Measurements from ENCODE around the gene DZIP1. TPM values are rescaled to one million over a fixed set of nuclear protein-coding genes. Genes with fewer than 3 reads are reported as not detected.
A peak's percentile ranks its signal among the peaks of the same experiment; 100 is the strongest.
"Not testable (repeated sequence)": the region's sequence is repeated elsewhere in the genome, so short reads cannot be mapped to it uniquely, and the experiment has no call there.

The DZIP1 gene
- polyA plus RNA-seq (ENCODE audit: insufficient read length) = 91.6 TPM
- long read RNA-seq, donor 1, partial matches to known transcripts = 54 of 56 reads
- long read RNA-seq, donor 1, other reads (novel, unspliced or antisense) = 0 of 56 reads
- long read RNA-seq, donor 2, partial matches to known transcripts = 17 of 19 reads
- long read RNA-seq, donor 2, other reads (novel, unspliced or antisense) = 0 of 19 reads
- long read RNA-seq, donor 3, partial matches to known transcripts = 17 of 20 reads
- long read RNA-seq, donor 3, other reads (novel, unspliced or antisense) = 0 of 20 reads
- long read RNA-seq, donor 4, partial matches to known transcripts = 0 of 1 reads
- long read RNA-seq, donor 4, other reads (novel, unspliced or antisense) = 0 of 1 reads
- long read RNA-seq, donor 5, partial matches to known transcripts = 34 of 37 reads
- long read RNA-seq, donor 5, other reads (novel, unspliced or antisense) = 0 of 37 reads
- long read RNA-seq, donor 6, partial matches to known transcripts = 6 of 8 reads
- long read RNA-seq, donor 6, other reads (novel, unspliced or antisense) = 0 of 8 reads
- long read RNA-seq, donor 7, partial matches to known transcripts = 12 of 23 reads
- long read RNA-seq, donor 7, other reads (novel, unspliced or antisense) = 8 of 23 reads
- long read RNA-seq, donor 8, partial matches to known transcripts = 0 of 1 reads
- long read RNA-seq, donor 8, other reads (novel, unspliced or antisense) = 0 of 1 reads

- DNase-seq = peak; percentile 88
Observed at GRCh38 chr13:95644601-95645052, at the start of gene DZIP1. TSS of gene DZIP1 (minus strand) at chr13:95644706. CDS start at chr13:95642029, 2,677 bp downstream.

GRCh38 chr13:95690986-95691385, 46.5 kb upstream of the DZIP1 start:
- not testable (repeated sequence) for DNase-seq

- DNase-seq = no peak
Observed at GRCh38 chr13:95689582-95689926, 45.0 kb upstream of the DZIP1 start.

- not testable (repeated sequence) for DNase-seq
Observed at GRCh38 chr13:95684960-95685359, 40.5 kb upstream of the DZIP1 start.

- DNase-seq = no peak
Observed at GRCh38 chr13:95684418-95684817, 39.9 kb upstream of the DZIP1 start.

- DNase-seq = no peak
Observed at GRCh38 chr13:95679722-95680121, 35.2 kb upstream of the DZIP1 start.

GRCh38 chr13:95678967-95679366, 34.5 kb upstream of the DZIP1 start:
- DNase-seq = no peak

- peak; percentile 22 for DNase-seq
Observed at GRCh38 chr13:95677564-95678266, 33.2 kb upstream of the DZIP1 start.

- DNase-seq = peak; percentile 98
Observed at GRCh38 chr13:95676762-95677563, 32.5 kb upstream of the DZIP1 start, which contains the start of gene DNAJC3. TSS of gene DNAJC3 (plus strand) at chr13:95677139. CDS start at chr13:95677256, 117 bp downstream.

GRCh38 chr13:95676105-95676761, 31.7 kb upstream of the DZIP1 start:
- peak; percentile 58 for DNase-seq

GRCh38 chr13:95671597-95671996, 27.1 kb upstream of the DZIP1 start:
- DNase-seq = no peak

GRCh38 chr13:95667235-95667634, 22.7 kb upstream of the DZIP1 start:
- DNase-seq = not testable (repeated sequence)

GRCh38 chr13:95660981-95661581, 16.6 kb upstream of the DZIP1 start:
- DNase-seq = peak; percentile 21

GRCh38 chr13:95659500-95659899, 15.0 kb upstream of the DZIP1 start:
- DNase-seq = no peak

GRCh38 chr13:95656386-95657015, 12.0 kb upstream of the DZIP1 start:
- no peak for DNase-seq

- no peak for DNase-seq
Observed at GRCh38 chr13:95652821-95653220, 8.3 kb upstream of the DZIP1 start.

GRCh38 chr13:95652244-95652764, 7.8 kb upstream of the DZIP1 start:
- DNase-seq = no peak

GRCh38 chr13:95650696-95651095, 6.2 kb upstream of the DZIP1 start:
- no peak for DNase-seq

- DNase-seq = no peak
Observed at GRCh38 chr13:95647321-95647720, 2.8 kb upstream of the DZIP1 start.

Data from left kidney (tissue), 8 donors.